Type B pancreatic cell (in vitro differentiated cells): Measurements from ENCODE around the gene NCK2. TPM values are rescaled to one million over a fixed set of nuclear protein-coding genes. Genes with fewer than 3 reads are reported as not detected.
A peak's percentile ranks its signal among the peaks of the same experiment; 100 is the strongest.

Experiments
- DNase-seq: peaks from one replicate; pipeline ENCODE4 v3.0.0; 2021; ENCODE audit warnings: mixed read lengths; ENCODE audit not compliant: unreplicated experiment; ENCODE audit errors: extremely low spot score
- H3K27ac Mint-ChIP-seq: 2 replicates; pipeline ENCODE4 v1.8.0; 2021; ENCODE audit warnings: mild to moderate bottlenecking, mixed read lengths
- H3K27me3 Mint-ChIP-seq: 2 replicates; pipeline ENCODE4 v1.8.0; 2021; ENCODE audit warnings: mixed read lengths
- H3K36me3 Mint-ChIP-seq: 2 replicates; pipeline ENCODE4 v1.8.0; 2021; ENCODE audit warnings: mixed read lengths
- H3K4me1 Mint-ChIP-seq: one replicate; pipeline ENCODE4 v1.8.0; 2021; ENCODE audit warnings: mixed read lengths; ENCODE audit not compliant: unreplicated experiment
- H3K4me3 Mint-ChIP-seq: 2 replicates; pipeline ENCODE4 v1.8.0; 2021; ENCODE audit warnings: mild to moderate bottlenecking, mixed read lengths
- H3K9me3 Mint-ChIP-seq: 2 replicates; pipeline ENCODE4 v1.8.0; 2021; ENCODE audit warnings: mixed read lengths
- total RNA-seq: library from RNA; stranded (reverse); gene quantifications from 2 replicates; pipeline ENCODE4 v1.2.1, GENCODE V29; 2021; ENCODE audit warnings: low replicate concordance
- TF ChIP-seq, protein P1 (sequence below): fragments of 200-600 bp; sonication (generic); conservative IDR thresholded peaks from 2 replicates; pipeline ENCODE4 v1.5.0; 2021; ENCODE audit warnings: antibody characterized with exemption, mild to moderate bottlenecking

NCK2 gene
- total RNA-seq, 1 donor from 2014 or later: 86.4 TPM

- peak; percentile 49 for DNase-seq
- Mint-ChIP-seq H3K9me3 (peaks cover 10% of the 10 kb centered on the region), H3K27ac (no peak overlapping the region), H3K4me3 (no peak overlapping the region), H3K36me3 (peaks cover 15% of the 10 kb centered on the region), H3K4me1 (peaks cover 40% of the 10 kb centered on the region), H3K27me3 (no peaks in the 10 kb centered on the region)
- TF ChIP-seq, protein P1, sequence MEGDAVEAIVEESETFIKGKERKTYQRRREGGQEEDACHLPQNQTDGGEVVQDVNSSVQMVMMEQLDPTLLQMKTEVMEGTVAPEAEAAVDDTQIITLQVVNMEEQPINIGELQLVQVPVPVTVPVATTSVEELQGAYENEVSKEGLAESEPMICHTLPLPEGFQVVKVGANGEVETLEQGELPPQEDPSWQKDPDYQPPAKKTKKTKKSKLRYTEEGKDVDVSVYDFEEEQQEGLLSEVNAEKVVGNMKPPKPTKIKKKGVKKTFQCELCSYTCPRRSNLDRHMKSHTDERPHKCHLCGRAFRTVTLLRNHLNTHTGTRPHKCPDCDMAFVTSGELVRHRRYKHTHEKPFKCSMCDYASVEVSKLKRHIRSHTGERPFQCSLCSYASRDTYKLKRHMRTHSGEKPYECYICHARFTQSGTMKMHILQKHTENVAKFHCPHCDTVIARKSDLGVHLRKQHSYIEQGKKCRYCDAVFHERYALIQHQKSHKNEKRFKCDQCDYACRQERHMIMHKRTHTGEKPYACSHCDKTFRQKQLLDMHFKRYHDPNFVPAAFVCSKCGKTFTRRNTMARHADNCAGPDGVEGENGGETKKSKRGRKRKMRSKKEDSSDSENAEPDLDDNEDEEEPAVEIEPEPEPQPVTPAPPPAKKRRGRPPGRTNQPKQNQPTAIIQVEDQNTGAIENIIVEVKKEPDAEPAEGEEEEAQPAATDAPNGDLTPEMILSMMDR: no peak
Observed at GRCh38 chr2:105789745-105790460, 45.2 kb downstream of the NCK2 start.

- no peaks in the 10 kb centered on the region for H3K27me3 Mint-ChIP-seq
- H3K27ac Mint-ChIP-seq: peak overlapping the region; percentile 38
- no peak overlapping the region for H3K4me3 Mint-ChIP-seq
- H3K4me1 Mint-ChIP-seq: peaks cover 43% of the 10 kb centered on the region
- TF ChIP-seq, protein P1: no peak
- H3K9me3 Mint-ChIP-seq: peaks cover 10% of the 10 kb centered on the region
- peaks cover 15% of the 10 kb centered on the region for H3K36me3 Mint-ChIP-seq
- DNase-seq: no peak
Observed at GRCh38 chr2:105790461-105791149, 45.9 kb downstream of the NCK2 start.

- Mint-ChIP-seq H3K27ac (peak overlapping the region; percentile 38), H3K4me3 (peak overlapping the region; percentile 24)
- DNase-seq: no peak
Observed at GRCh38 chr2:105791229-105791628, 46.5 kb downstream of the NCK2 start.

DNA sequence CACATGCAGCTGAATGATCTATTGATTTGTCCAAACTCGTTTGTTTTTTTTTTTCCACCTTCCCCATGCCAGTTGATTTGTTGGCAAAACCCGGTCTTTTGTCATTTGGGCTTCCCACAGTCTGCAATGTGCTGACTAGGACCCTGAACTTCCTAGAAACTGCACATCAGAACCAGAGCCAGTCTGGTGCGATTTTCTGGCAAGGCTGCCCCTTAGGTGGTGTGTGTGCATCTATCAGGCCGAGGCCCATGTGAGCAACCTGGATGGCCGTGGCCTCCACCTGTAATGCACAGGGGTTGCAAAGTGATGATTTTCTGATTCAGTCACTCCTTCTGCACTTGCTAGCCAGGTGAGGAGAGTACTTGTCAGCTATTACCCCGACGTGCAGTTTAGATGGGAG, 47.8 kb downstream of the NCK2 start:
- Mint-ChIP-seq H3K4me1 (peaks cover 48% of the 10 kb centered on the region), H3K36me3 (peaks cover 15% of the 10 kb centered on the region), H3K4me3 (no peak overlapping the region), H3K9me3 (peaks cover 10% of the 10 kb centered on the region), H3K27me3 (no peaks in the 10 kb centered on the region), H3K27ac (no peak overlapping the region)
- TF ChIP-seq, protein P1: no peak
- DNase-seq: peak; percentile 36

More at GRCh38 chr2:105791229-105791628, 46.5 kb downstream of the NCK2 start:
- Mint-ChIP-seq H3K4me1 (peaks cover 45% of the 10 kb centered on the region), H3K27me3 (no peaks in the 10 kb centered on the region), H3K9me3 (peaks cover 10% of the 10 kb centered on the region), H3K36me3 (peaks cover 15% of the 10 kb centered on the region)
- TF ChIP-seq, protein P1: no peak

DNA sequence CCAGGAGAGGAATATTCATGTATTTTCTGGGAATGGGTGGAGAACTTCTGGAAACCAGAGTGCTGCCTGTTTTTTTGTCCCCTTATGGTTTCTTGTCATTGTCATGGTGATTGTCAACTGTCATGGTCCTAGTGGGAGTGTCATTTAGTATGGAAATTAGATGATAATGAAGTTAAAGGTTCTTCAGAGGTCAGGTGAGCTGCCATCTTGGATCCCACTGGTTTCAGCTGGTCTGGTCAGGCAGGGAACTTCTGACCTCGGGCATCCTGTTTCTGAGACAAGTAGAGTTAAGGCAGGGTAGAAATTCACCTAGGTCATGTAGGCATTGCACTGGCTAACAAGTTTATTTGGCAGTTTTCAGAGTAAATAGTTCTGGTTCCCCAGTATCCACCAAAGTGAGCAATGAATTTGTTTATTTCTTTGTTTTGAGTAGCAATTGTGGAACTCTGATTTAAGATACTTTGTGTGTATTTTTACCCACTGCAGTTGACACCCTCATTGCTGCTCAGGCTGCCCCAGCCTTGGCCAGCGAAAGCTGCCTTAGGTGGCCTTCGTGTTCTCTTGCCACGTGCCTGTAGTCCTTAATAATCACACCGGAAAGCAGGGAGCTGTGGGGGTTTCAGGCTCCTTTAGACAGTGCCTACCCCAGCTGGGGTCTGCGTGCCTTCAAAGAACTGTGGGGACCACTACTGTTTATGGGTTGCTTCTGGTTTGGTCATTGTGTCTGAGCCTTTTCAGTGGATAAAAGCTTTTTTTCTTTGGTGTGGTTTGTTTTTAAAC, 48.7 kb downstream of the NCK2 start:
- peak; percentile 31 for DNase-seq
- no peak overlapping the region for H3K4me3 Mint-ChIP-seq
- TF ChIP-seq, protein P1: no peak
- H3K9me3 Mint-ChIP-seq: peaks cover 10% of the 10 kb centered on the region
- H3K27me3 Mint-ChIP-seq: no peaks in the 10 kb centered on the region
- no peak overlapping the region for H3K27ac Mint-ChIP-seq
- H3K4me1 Mint-ChIP-seq: peaks cover 57% of the 10 kb centered on the region
- H3K36me3 Mint-ChIP-seq: peaks cover 15% of the 10 kb centered on the region
